ENCODE measurements around the gene PTDSS2.
"Not testable (repeated sequence)": the region's sequence is repeated elsewhere in the genome, so short reads cannot be mapped to it uniquely, and the experiment has no call there.

PTDSS2 gene

GRCh38 chr11:468036-468435 is 18.0 kb downstream of the PTDSS2 start:
- H3K4me3 ChIP-seq (ENCODE audit: low read length) = no peak overlapping the region
- DNase-seq (ENCODE audit: low read depth) = no peak
- no peak for TF ChIP-seq CTCF (conservative IDR thresholded peaks at IDR 0.05; ENCODE audit: low read length)

GRCh38 chr11:468493-468892 is 18.4 kb downstream of the PTDSS2 start:
- no peak for DNase-seq (ENCODE audit: low read depth)
- TF ChIP-seq CTCF (conservative IDR thresholded peaks at IDR 0.05; ENCODE audit: low read length) = no peak
- no peak overlapping the region for H3K4me3 ChIP-seq (ENCODE audit: low read length)

GRCh38 chr11:469026-469683 is 19.1 kb downstream of the PTDSS2 start:
- H3K4me3 ChIP-seq (ENCODE audit: low read length) = peak overlapping the region; percentile 54
- not testable (repeated sequence) for DNase-seq (ENCODE audit: low read depth)

- H3K4me3 ChIP-seq (ENCODE audit: low read length) = peak overlapping the region; percentile 54
- peak; percentile 82 for DNase-seq (ENCODE audit: low read depth)
- peak; percentile 46 for TF ChIP-seq CTCF (conservative IDR thresholded peaks at IDR 0.05; ENCODE audit: low read length)
Measured at GRCh38 chr11:469684-470560, 19.8 kb downstream of the PTDSS2 start.

- TF ChIP-seq CTCF (conservative IDR thresholded peaks at IDR 0.05; ENCODE audit: low read length) = no peak
- H3K4me3 ChIP-seq (ENCODE audit: low read length) = no peak overlapping the region
- no peak for DNase-seq (ENCODE audit: low read depth)
Measured at GRCh38 chr11:471468-472145, 21.5 kb downstream of the PTDSS2 start.

- no peak for TF ChIP-seq CTCF (conservative IDR thresholded peaks at IDR 0.05; ENCODE audit: low read length)
- DNase-seq (ENCODE audit: low read depth) = no peak
- H3K4me3 ChIP-seq (ENCODE audit: low read length) = no peak overlapping the region
Measured at GRCh38 chr11:472272-472671, 22.2 kb downstream of the PTDSS2 start.

- DNase-seq (ENCODE audit: low read depth) = no peak
- no peak for TF ChIP-seq CTCF (conservative IDR thresholded peaks at IDR 0.05; ENCODE audit: low read length)
- no peak overlapping the region for H3K4me3 ChIP-seq (ENCODE audit: low read length)
Measured at GRCh38 chr11:472816-473215, 22.7 kb downstream of the PTDSS2 start.

Measured in AG10803 (cell line).